Panc1 (cell line): Measurements from ENCODE around the gene MLLT10. TPM values are rescaled to one million over a fixed set of nuclear protein-coding genes. Genes with fewer than 3 reads are reported as not detected.

Experiments
- ATAC-seq: fragments of 200-7000 bp; cut with Tn5 transposase; 2 replicates; pipeline ENCODE4 v1.9.1; 2020; ENCODE audit warnings: mild to moderate bottlenecking, moderate library complexity
- BruUV-seq: library from RNA; stranded (reverse); fragments of 400-500 nt; replicated peaks from 2 replicates; lab custom pipeline; 2021; lab: Mats Ljungman, UMichigan
- CTCF ChIA-PET: fragments of 300-600 bp; sonication (Branson Sonifier 250); formaldehyde crosslinking; loops from one replicate; lab custom pipeline; 2022; ENCODE audit warnings: antibody characterized with exemption; lab: Charles Lee
- POLR2A ChIA-PET: fragments of 300-600 bp; sonication (Branson Sonifier 250); formaldehyde crosslinking; loops from one replicate; lab custom pipeline; 2022; ENCODE audit warnings: antibody characterized with exemption; lab: Charles Lee
- DNase-seq: peaks from one replicate; pipeline ENCODE4 v3.0.0-alpha.2; 2010; ENCODE audit warnings: low read depth, low spot score
- H3K27ac ChIP-seq: 2 replicates; pipeline ENCODE4 v1.5.1; 2011; ENCODE audit warnings: mild to moderate bottlenecking, low read length, inconsistent platforms
- H3K27me3 ChIP-seq: fragments of 200-500 bp; sonication (Bioruptor generic); 2 replicates; pipeline ENCODE4 v1.6.0; 2014; ENCODE audit warnings: low read length, inconsistent platforms; ENCODE audit not compliant: control insufficient read depth, insufficient read depth
- H3K36me3 ChIP-seq: fragments of 200-500 bp; sonication (Bioruptor generic); 2 replicates; pipeline ENCODE4 v1.5.1; 2014; ENCODE audit warnings: inconsistent platforms, mild to moderate bottlenecking, low read length, moderate library complexity; ENCODE audit not compliant: control insufficient read depth, insufficient read depth
- H3K4me1 ChIP-seq: 2 replicates; pipeline ENCODE4 v1.5.1; 2011; ENCODE audit warnings: inconsistent platforms, mild to moderate bottlenecking, low read length, moderate library complexity; ENCODE audit not compliant: control insufficient read depth, insufficient read depth
- H3K4me3 ChIP-seq, 2 experiments: 2 replicates each; pipeline ENCODE4 v1.5.1; 2011 to 2012; ENCODE audit warnings: low read depth in 2 of 2, low read length in 2 of 2, mild to moderate bottlenecking in 2 of 2, inconsistent platforms in 1 of 2, moderate library complexity in 1 of 2
- H3K9me3 ChIP-seq: fragments of 200-500 bp; sonication (Bioruptor generic); 2 replicates; pipeline ENCODE4 v1.5.1; 2014; ENCODE audit warnings: low read depth, mild to moderate bottlenecking, inconsistent platforms, low read length, moderate library complexity; ENCODE audit not compliant: control insufficient read depth, insufficient read depth
- POLR2AphosphoS5 ChIP-seq: IDR thresholded peaks from 2 replicates; pipeline ENCODE4 v1.6.1; 2012; ENCODE audit warnings: mild to moderate bottlenecking, low read depth, low read length, moderate library complexity
- TCF7L2 ChIP-seq: IDR thresholded peaks from 2 replicates; pipeline ENCODE4 v1.6.1; 2011; ENCODE audit warnings: mild to moderate bottlenecking, low read depth, low read length, inconsistent platforms
- in situ Hi-C: cut with HindIII; loops from 2 replicates; pipeline ENCODE4 v1.10.0; 2016; ENCODE audit warnings: low sequenced_read_pairs, low pct_unique_long_range_greater_than_20kb
- intact Hi-C: fragments of 100-400 bp; cut with micrococcal nuclease; formaldehyde crosslinking; loops from one replicate; pipeline ENCODE4 v1.10.0; 2022; ENCODE audit not compliant: unreplicated experiment
- total RNA-seq: library from RNA; stranded (reverse); gene quantifications from one replicate; pipeline ENCODE4 v1.2.1, GENCODE V29; 2021; ENCODE audit not compliant: unreplicated experiment
- TF ChIP-seq, protein P1 (sequence below): fragments of 450-650 bp; IDR thresholded peaks from 2 replicates; pipeline ENCODE4 v1.5.1; 2017; ENCODE audit warnings: mild to moderate bottlenecking
- TF ChIP-seq, protein P2 (sequence below), 2 experiments: IDR thresholded peaks; 2 replicates each; pipeline ENCODE4 v1.6.1; 2011 to 2012; ENCODE audit warnings: low read depth in 2 of 2, control low read depth in 1 of 2, low read length in 1 of 2, mild to moderate bottlenecking in 1 of 2, moderate library complexity in 1 of 2; ENCODE audit not compliant: insufficient read depth in 1 of 2

MLLT10 gene
- total RNA-seq, 1 experiment from 2014 or later = 33.4 TPM

DNA sequence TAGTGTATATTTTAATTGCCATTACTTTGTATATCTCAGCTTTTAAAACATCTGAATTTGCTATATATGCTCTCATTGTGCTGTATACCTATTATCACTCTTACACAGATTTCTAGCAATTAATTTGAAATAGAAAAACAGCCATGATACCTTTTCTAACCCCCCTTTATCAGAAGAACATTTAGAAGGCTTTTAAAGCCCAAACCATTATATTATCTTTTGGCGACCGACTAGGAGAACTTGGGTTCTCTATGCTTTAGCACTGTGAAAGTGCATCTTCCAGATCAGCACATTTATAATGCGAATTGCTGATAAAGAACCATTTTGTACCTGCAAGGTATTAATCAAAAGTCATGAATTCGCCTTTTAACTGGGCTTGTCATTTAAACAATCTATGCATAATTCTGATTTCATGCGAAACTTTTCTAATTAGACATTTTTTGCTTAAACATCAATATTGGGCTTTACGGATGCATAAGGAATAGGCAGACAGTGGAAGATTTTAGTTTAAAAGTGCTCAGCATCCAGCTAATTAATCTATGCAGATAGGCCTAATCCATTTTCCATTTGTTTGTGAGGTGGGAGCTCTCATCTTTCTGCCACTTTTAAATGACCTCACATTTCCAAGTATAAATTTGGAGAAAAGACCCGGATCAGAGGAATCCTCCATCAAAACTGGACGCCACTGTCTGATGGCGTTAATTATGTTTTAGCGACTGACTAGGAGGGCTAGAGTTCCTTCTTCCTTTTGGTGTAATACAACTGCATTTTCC, 1.2 kb upstream of the MLLT10 start:
- CTCF ChIA-PET = interaction anchor here (0.5 kb wide), 1 partner anchor 15 kb away, joined by 3 read pairs; no protein-coding TSS in a partner anchor
- in situ Hi-C loops = no loop called here
- TF ChIP-seq, protein P1, sequence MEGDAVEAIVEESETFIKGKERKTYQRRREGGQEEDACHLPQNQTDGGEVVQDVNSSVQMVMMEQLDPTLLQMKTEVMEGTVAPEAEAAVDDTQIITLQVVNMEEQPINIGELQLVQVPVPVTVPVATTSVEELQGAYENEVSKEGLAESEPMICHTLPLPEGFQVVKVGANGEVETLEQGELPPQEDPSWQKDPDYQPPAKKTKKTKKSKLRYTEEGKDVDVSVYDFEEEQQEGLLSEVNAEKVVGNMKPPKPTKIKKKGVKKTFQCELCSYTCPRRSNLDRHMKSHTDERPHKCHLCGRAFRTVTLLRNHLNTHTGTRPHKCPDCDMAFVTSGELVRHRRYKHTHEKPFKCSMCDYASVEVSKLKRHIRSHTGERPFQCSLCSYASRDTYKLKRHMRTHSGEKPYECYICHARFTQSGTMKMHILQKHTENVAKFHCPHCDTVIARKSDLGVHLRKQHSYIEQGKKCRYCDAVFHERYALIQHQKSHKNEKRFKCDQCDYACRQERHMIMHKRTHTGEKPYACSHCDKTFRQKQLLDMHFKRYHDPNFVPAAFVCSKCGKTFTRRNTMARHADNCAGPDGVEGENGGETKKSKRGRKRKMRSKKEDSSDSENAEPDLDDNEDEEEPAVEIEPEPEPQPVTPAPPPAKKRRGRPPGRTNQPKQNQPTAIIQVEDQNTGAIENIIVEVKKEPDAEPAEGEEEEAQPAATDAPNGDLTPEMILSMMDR = no peak
- no peak for TF ChIP-seq TCF7L2
- TF ChIP-seq, protein P2, sequence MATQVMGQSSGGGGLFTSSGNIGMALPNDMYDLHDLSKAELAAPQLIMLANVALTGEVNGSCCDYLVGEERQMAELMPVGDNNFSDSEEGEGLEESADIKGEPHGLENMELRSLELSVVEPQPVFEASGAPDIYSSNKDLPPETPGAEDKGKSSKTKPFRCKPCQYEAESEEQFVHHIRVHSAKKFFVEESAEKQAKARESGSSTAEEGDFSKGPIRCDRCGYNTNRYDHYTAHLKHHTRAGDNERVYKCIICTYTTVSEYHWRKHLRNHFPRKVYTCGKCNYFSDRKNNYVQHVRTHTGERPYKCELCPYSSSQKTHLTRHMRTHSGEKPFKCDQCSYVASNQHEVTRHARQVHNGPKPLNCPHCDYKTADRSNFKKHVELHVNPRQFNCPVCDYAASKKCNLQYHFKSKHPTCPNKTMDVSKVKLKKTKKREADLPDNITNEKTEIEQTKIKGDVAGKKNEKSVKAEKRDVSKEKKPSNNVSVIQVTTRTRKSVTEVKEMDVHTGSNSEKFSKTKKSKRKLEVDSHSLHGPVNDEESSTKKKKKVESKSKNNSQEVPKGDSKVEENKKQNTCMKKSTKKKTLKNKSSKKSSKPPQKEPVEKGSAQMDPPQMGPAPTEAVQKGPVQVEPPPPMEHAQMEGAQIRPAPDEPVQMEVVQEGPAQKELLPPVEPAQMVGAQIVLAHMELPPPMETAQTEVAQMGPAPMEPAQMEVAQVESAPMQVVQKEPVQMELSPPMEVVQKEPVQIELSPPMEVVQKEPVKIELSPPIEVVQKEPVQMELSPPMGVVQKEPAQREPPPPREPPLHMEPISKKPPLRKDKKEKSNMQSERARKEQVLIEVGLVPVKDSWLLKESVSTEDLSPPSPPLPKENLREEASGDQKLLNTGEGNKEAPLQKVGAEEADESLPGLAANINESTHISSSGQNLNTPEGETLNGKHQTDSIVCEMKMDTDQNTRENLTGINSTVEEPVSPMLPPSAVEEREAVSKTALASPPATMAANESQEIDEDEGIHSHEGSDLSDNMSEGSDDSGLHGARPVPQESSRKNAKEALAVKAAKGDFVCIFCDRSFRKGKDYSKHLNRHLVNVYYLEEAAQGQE (IDR thresholded peaks at IDR 0.05; ENCODE audit: insufficient read depth in 1 of 2, low read depth in 2 of 2, low read length in 1 of 2) = no peak
- TF ChIP-seq POLR2AphosphoS5 = no peak

DNA sequence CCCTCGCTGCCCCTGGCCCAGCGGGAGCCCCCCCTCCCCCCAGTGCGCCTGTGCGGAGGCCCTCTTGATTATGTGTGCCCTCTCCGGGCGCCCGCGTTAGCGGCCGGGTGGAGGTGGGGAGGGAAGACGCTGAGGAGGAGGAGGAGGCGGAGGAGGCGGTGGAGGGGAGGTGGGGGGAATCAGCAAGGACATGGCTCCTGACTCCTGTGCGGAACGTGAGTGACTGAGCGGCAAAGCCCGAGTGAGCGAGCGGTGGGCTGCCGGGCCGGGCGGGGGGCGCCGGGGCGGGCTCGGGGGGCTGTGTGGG, 201 bp downstream of the MLLT10 start:
- DNase-seq (no peak), ATAC-seq (no peak)
- CTCF ChIA-PET = no interaction called here
- no peaks in the 10 kb centered on the region for H3K27me3 ChIP-seq
- peaks cover 28% of the 10 kb centered on the region for H3K4me1 ChIP-seq
- H3K9me3 ChIP-seq = no peaks in the 10 kb centered on the region
- peak overlapping the region; percentile 56 to 58 for H3K4me3 ChIP-seq
- in situ Hi-C loops (no loop called here), intact Hi-C loops (loop anchor here (5.0 kb wide), 1 partner anchor 37 kb away; no protein-coding TSS in a partner anchor)
- POLR2A ChIA-PET = interaction anchor here (0.5 kb wide), 1 partner anchor 292 kb away, joined by 3 read pairs; no protein-coding TSS in a partner anchor
- no peak overlapping the region for H3K27ac ChIP-seq
- peaks cover 7% of the 10 kb centered on the region for H3K36me3 ChIP-seq
- BruUV-seq = no TSS peak
- TF ChIP-seq, protein P2 (IDR thresholded peaks at IDR 0.05; ENCODE audit: insufficient read depth in 1 of 2, low read depth in 2 of 2, low read length in 1 of 2) = no peak
- TF ChIP-seq POLR2AphosphoS5 = no peak

More for the DNA sequence above, 1.2 kb upstream of the MLLT10 start:
- DNase-seq (no peak), ATAC-seq (no peak)
- Histone ChIP-seq H3K27me3 (no peaks in the 10 kb centered on the region), H3K36me3 (no peaks in the 10 kb centered on the region; the same call in 1 of the 2 replicates), H3K27ac (peak overlapping the region; percentile 93), H3K9me3 (no peaks in the 10 kb centered on the region), H3K4me3 (peak overlapping the region; percentile 58 to 76), H3K4me1 (peaks cover 33% of the 10 kb centered on the region)
- intact Hi-C loops = loop anchor here (2.0 to 5.0 kb wide), 2 partner anchors 20 to 36 kb away; no protein-coding TSS in a partner anchor
- POLR2A ChIA-PET = interaction anchor here (0.5 to 1.1 kb wide), 3 partner anchors 13 to 222 kb away, joined by 6 to 17 read pairs (median 9); no protein-coding TSS in a partner anchor
- BruUV-seq = no TSS peak
